Stimulated activated memory B cell treated with anti-CD40 and anti-IgM and Interleukin-4, amounts not matched to agents 10 μg/mL and 1 μg/mL and 100 μg/mL, for 72 hours (primary cell): ENCODE results near the gene RPRD2.

Source experiments
- ATAC-seq: fragments of 150-1000 bp; cut with Tn5 transposase; 2 replicates; pipeline ENCODE4 v1.10.0; 2021
- H3K27ac Mint-ChIP-seq: one replicate; pipeline ENCODE4 v1.8.0; 2022; ENCODE audit warnings: mild to moderate bottlenecking, mixed read lengths
- H3K27me3 Mint-ChIP-seq: one replicate; pipeline ENCODE4 v1.8.0; 2022; ENCODE audit warnings: mixed read lengths
- H3K36me3 Mint-ChIP-seq: one replicate; pipeline ENCODE4 v1.8.0; 2022; ENCODE audit warnings: mixed read lengths
- H3K4me1 Mint-ChIP-seq: one replicate; pipeline ENCODE4 v1.8.0; 2022; ENCODE audit warnings: mixed read lengths
- H3K4me3 Mint-ChIP-seq: one replicate; pipeline ENCODE4 v1.8.0; 2022; ENCODE audit warnings: mild to moderate bottlenecking, moderate library complexity, mixed read lengths
- H3K9me3 Mint-ChIP-seq: one replicate; pipeline ENCODE4 v1.8.0; 2022; ENCODE audit warnings: mixed read lengths

RPRD2 gene

DNA sequence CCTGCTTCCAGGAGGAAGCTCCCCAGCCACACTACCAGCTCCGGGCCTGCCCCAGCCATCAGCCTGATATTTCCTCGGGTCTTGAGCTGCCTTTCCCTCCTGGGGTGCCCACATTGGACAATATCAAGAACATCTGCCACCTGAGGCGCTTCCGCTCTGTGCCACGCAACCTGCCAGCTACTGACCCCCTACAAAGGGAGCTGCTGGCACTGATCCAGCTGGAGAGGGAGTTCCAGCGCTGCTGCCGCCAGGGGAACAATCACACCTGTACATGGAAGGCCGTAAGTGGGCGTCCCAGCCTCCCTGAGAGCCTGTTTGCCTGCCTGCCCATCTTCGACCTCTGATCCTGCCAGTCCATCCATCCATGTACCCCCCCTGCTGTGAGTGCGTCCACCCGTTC, 147.6 kb downstream of the RPRD2 start:
- Mint-ChIP-seq H3K4me3 (no peak overlapping the region), H3K9me3 (no peaks in the 10 kb centered on the region), H3K4me1 (peaks cover 16% of the 10 kb centered on the region), H3K36me3 (peaks cover 47% of the 10 kb centered on the region), H3K27me3 (no peaks in the 10 kb centered on the region), H3K27ac (no peak overlapping the region)
- no peak for ATAC-seq

DNA sequence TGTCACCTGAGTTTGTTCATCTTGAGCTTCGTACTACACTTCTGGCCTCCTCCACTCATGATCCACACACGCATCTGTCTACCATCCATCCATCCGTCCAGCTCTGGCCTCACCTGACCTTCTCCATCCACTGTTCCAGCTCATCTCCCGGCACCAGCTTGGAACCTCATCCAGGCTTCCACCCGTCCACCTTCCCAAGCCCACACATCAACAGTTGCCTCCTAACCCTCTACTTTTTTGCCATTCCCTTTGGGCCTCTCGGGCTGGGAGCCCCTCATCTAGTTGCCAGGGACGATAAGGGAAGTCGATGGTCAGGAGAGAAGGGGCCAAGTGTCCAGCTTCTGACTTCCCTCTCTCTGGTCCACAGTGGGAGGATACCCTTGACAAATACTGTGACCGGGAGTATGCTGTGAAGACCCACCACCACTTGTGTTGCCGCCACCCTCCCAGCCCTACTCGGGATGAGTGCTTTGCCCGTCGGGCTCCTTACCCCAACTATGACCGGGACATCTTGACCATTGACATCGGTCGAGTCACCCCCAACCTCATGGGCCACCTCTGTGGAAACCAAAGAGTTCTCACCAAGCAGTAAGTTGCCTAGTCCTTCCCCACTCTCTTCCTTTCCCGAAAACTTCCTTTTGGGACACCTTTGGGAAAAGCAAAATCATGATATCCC, 148.2 kb downstream of the RPRD2 start:
- Mint-ChIP-seq H3K27ac (no peak overlapping the region), H3K4me3 (no peak overlapping the region), H3K9me3 (no peaks in the 10 kb centered on the region), H3K4me1 (peaks cover 21% of the 10 kb centered on the region), H3K27me3 (no peaks in the 10 kb centered on the region), H3K36me3 (peaks cover 41% of the 10 kb centered on the region)
- no peak for ATAC-seq

DNA sequence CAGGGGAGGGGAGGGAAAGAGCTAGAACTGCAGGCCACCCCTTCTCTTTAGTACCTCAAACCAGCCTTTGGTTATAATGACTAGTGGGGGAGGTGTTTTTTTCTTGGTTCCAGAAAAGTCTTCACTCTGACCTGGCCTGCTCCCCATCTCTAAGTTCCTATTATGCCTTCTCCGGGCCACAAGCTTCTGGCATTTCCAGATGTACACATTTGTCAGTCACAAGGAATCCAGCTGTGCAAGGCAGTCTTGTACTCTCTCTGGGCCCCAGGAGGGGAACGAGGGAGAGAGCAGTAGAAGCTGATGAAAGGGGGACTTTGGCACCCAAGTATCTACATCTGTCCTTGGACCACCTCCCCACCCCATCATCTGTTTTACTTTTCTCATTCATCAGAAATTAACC, 148.9 kb downstream of the RPRD2 start:
- Mint-ChIP-seq H3K27me3 (no peaks in the 10 kb centered on the region), H3K4me1 (peaks cover 29% of the 10 kb centered on the region), H3K9me3 (no peaks in the 10 kb centered on the region), H3K36me3 (peaks cover 37% of the 10 kb centered on the region), H3K27ac (no peak overlapping the region), H3K4me3 (no peak overlapping the region)
- ATAC-seq: no peak

DNA sequence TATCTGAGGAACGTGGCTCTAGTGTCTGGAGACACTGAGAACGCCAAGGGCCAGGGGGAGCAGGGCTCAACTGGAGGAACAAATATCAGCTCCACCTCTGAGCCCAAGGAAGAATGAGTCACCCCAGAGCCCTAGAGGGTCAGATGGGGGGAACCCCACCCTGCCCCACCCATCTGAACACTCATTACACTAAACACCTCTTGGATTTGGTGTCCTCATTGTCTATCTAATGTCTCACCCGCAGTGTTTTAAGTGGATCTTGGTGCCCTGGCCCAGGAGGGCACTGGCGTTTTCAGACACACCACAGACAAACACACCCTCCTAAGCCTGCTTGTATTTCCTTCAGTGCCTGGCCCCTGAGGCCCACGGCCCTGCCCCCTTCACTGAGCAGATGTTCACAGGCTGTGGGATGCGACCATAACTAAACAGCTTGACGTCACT, 149.4 kb downstream of the RPRD2 start:
- H3K27ac Mint-ChIP-seq: peak overlapping the region; percentile 77
- H3K4me1 Mint-ChIP-seq: peaks cover 29% of the 10 kb centered on the region
- peaks cover 34% of the 10 kb centered on the region for H3K36me3 Mint-ChIP-seq
- no peaks in the 10 kb centered on the region for H3K27me3 Mint-ChIP-seq
- H3K4me3 Mint-ChIP-seq: no peak overlapping the region
- no peaks in the 10 kb centered on the region for H3K9me3 Mint-ChIP-seq
- no peak for ATAC-seq

DNA sequence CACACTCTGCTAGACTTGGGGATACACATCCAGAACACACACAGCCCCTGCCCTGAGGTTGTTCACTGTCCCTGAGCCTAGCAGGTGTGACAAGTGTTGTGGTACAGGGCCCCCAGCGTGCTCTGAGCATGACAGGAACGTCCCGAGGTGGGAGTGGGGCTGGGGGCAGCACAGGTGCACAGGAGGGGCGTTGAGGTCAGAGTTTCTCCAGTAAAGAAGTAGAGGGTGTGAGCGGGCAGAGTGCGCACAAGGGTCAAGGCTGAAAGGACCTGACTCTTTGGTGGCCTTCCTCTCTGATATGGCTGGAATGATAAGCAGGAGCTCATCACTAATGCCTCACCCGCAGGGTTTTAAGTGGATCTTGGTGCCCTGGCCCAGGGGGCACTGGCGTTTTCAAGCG, 150.3 kb downstream of the RPRD2 start:
- no peaks in the 10 kb centered on the region for H3K9me3 Mint-ChIP-seq
- no peak for ATAC-seq
- H3K27ac Mint-ChIP-seq: peak overlapping the region; percentile 77
- peak overlapping the region; percentile 82 for H3K4me3 Mint-ChIP-seq
- peaks cover 34% of the 10 kb centered on the region for H3K36me3 Mint-ChIP-seq
- H3K4me1 Mint-ChIP-seq: peaks cover 29% of the 10 kb centered on the region
- no peaks in the 10 kb centered on the region for H3K27me3 Mint-ChIP-seq

DNA sequence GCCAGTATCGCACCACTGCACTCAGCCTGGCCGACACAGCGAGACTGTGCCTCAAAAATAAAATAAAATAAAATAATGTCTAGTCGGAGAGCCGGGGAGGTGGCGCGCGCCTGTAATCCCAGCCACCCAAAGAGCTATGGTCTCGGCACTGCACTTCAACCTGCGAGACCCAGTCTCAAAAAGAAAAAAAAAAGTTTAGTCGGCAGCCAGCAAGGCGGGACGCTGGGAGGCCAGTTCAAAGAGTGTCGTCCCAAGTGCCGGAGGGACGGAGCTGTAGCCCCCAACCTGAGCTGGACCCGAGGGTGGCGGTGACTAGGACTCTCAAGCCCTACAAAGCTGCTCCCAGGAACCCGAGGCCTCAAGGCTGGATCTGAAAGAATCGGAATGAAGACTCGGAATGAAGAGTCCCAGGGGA, 151.0 kb downstream of the RPRD2 start:
- Mint-ChIP-seq H3K4me1 (peaks cover 29% of the 10 kb centered on the region), H3K36me3 (peaks cover 32% of the 10 kb centered on the region), H3K9me3 (no peaks in the 10 kb centered on the region), H3K4me3 (peak overlapping the region; percentile 82), H3K27ac (peak overlapping the region; percentile 77), H3K27me3 (no peaks in the 10 kb centered on the region)
- ATAC-seq: no peak

DNA sequence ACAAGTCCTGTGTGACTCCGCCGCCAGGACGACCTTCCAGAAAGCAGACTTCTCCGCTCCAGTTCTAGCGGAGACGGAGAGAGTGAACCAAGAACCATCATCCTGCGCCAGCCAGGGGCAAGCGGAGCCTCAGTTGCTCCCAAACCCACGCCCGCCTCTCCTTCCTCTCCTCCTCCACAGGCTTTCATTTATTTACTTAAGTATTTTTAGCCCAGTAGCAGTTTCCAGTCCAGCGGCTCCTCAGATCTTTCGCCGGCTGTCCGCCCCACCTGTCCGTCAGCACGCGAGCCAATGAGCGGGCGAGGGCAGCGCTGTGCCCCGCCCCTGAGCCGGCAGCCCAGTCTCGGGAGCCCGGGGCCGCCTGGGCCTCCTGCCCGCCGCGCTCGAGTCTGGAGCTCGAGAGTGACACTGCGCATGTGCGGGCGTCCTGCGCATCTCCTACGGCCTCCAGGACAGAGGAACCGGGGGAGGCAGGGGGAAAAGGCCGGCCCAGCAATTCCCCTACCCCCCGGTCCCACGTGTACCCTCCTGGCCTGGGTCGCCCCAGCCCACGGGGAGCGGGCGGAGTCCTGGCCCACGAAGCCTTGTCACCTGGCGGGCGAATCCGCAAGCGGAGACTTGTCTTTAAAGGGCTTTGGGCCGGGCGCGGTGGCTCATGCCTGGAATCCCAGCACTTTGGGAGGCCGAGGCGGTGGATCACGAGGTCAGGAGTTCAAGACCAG, 151.5 kb downstream of the RPRD2 start, which contains the start of gene FALEC:
FALEC (plus strand) TSS at position 425 of the 722 bp plus-strand sequence.
- peak; percentile 99 for ATAC-seq
- Mint-ChIP-seq H3K27me3 (no peaks in the 10 kb centered on the region), H3K4me3 (peak within 1 kb of the TSS; percentile 82), H3K9me3 (no peaks in the 10 kb centered on the region), H3K27ac (peak within 1 kb of the TSS; percentile 77), H3K36me3 (peaks cover 27% of the 10 kb centered on the region), H3K4me1 (peaks cover 29% of the 10 kb centered on the region)

DNA sequence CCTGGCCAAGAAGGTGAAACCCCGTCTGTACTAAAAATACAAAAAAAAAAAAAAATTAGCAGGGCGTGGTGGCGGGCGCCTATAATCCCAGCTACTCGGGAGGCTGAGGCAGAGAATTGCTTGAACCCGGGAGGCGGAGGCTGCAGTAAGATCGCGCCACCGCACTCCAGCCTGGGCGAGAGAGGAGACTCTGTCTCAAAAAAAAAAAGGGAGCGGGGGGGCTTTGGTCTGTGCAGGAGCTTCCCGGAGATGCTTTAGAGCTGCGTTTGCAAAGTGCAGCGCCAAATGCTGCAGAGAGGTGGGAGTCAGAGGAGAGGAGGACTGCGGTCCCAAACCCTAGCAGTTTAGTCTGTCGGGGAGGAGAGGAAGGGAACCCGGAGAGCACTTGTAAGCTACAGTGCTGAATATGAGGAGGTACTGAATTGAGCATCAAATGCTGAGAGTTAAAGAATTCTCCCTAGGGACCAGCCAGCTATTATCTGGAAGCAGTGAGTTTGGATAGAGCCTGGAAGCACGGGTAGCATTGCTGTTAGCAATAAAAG, 152.2 kb downstream of the RPRD2 start:
- peak overlapping the region; percentile 77 for H3K27ac Mint-ChIP-seq
- peaks cover 29% of the 10 kb centered on the region for H3K4me1 Mint-ChIP-seq
- H3K4me3 Mint-ChIP-seq: peak overlapping the region; percentile 82
- no peaks in the 10 kb centered on the region for H3K9me3 Mint-ChIP-seq
- peak; percentile 2 for ATAC-seq
- H3K36me3 Mint-ChIP-seq: peaks cover 22% of the 10 kb centered on the region
- H3K27me3 Mint-ChIP-seq: no peaks in the 10 kb centered on the region

DNA sequence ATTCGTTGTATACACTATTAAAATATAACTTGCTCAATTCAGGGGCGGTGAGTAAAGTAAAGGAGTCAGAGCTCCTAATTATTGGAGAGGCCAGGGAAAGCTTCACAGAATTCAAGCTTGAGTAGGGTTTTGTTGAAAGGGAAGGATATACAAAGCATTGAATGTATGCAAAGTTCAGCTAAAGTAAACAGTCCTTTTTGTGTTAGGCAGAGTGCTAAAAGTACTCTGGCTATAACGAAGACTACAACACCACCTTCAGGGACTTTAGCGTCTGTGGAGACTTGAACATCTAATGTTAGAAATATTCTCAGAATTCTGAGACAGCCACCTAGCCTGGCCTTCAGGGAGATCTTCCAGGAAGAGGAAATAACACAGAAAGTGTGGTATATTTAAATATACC, 152.7 kb downstream of the RPRD2 start:
- no peaks in the 10 kb centered on the region for H3K9me3 Mint-ChIP-seq

DNA sequence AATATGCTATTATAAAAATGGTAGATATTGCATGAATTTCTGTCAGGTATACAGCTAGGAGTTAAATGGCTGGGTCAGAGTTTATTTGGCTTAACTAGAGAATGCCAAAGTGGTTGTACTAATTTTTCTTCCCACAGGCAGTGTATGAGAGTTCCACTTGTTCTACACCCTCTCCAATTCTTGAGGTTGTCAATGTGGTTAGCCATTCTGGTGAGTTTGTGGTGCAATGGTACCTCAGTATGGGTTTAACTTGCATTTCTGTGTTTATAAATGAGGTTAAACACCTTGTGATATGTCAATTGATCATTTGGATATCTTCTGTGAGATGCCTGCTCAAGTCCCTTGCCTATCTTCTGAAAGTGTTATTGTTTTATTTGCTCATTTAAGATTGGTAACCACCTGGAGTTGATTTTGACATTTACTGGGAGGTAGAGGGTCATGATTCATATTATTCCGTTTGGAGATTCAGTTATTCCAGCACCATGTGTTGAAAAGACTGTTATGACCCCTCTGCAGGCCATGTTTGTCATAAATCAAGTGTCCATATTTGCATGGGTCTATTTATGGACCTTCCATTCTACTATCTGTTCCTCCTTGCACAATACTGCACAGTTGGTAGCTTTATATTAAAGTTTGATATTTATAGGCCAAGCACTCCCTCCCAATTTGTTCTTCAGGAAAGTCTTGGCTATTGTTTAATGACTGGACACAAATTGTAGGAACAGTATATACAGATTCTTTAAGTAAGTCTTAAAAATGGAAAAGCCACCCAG, 157.4 kb downstream of the RPRD2 start:
- H3K27me3 Mint-ChIP-seq: no peaks in the 10 kb centered on the region
- no peak for ATAC-seq
- no peak overlapping the region for H3K27ac Mint-ChIP-seq
- H3K4me1 Mint-ChIP-seq: peaks cover 15% of the 10 kb centered on the region
- H3K36me3 Mint-ChIP-seq: no peaks in the 10 kb centered on the region
- no peaks in the 10 kb centered on the region for H3K9me3 Mint-ChIP-seq
- no peak overlapping the region for H3K4me3 Mint-ChIP-seq

More for the DNA sequence above, 152.7 kb downstream of the RPRD2 start:
- peaks cover 29% of the 10 kb centered on the region for H3K4me1 Mint-ChIP-seq
- peak overlapping the region; percentile 77 for H3K27ac Mint-ChIP-seq
- H3K36me3 Mint-ChIP-seq: peaks cover 20% of the 10 kb centered on the region
- peak overlapping the region; percentile 82 for H3K4me3 Mint-ChIP-seq
- H3K27me3 Mint-ChIP-seq: no peaks in the 10 kb centered on the region
- no peak for ATAC-seq

DNA sequence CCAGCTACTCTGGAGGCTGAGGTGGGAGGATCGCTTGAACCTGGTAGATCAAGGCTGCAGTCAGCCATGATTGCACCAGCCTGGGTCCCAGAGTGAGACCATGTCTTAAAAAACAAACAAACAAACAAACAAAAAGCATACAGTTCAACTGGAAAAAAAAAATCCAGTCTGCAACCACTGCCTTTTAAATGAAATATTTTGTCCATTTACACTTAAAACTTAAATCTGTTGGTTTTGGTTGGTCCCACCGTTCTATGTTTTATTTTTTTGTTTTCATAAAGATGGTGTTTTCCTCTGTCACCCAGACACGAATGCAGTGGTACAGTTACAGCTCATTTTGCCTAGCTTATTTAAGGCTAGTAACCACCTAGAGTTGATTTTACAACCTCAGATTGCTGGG, 161.4 kb downstream of the RPRD2 start:
- H3K27ac Mint-ChIP-seq: no peak overlapping the region
- H3K4me3 Mint-ChIP-seq: no peak overlapping the region
- H3K4me1 Mint-ChIP-seq: no peaks in the 10 kb centered on the region
- H3K36me3 Mint-ChIP-seq: no peaks in the 10 kb centered on the region
- no peak for ATAC-seq
- no peaks in the 10 kb centered on the region for H3K9me3 Mint-ChIP-seq
- no peaks in the 10 kb centered on the region for H3K27me3 Mint-ChIP-seq
